GM12865 (cell line): ENCODE results near the gene PRICKLE2.

Experiments used
- DNase-seq: peaks from one replicate; pipeline ENCODE4 v3.0.0; 2010; ENCODE audit warnings: low read depth
- H3K4me3 ChIP-seq: 2 replicates; pipeline ENCODE4 v1.5.1; 2011; ENCODE audit warnings: mild to moderate bottlenecking, low read depth, low read length, control low read depth
- TF ChIP-seq, protein P1 (sequence below): IDR thresholded peaks from 2 replicates; pipeline ENCODE4 v1.5.1; 2011; ENCODE audit warnings: low read length, control low read depth, low read depth, inconsistent platforms; ENCODE audit not compliant: insufficient read depth; ENCODE audit errors: missing control alignments

PRICKLE2 gene

GRCh38 chr3:64111872-64112271 lies 113.4 kb downstream of the PRICKLE2 start:
- no peak overlapping the region for H3K4me3 ChIP-seq
- TF ChIP-seq, protein P1, sequence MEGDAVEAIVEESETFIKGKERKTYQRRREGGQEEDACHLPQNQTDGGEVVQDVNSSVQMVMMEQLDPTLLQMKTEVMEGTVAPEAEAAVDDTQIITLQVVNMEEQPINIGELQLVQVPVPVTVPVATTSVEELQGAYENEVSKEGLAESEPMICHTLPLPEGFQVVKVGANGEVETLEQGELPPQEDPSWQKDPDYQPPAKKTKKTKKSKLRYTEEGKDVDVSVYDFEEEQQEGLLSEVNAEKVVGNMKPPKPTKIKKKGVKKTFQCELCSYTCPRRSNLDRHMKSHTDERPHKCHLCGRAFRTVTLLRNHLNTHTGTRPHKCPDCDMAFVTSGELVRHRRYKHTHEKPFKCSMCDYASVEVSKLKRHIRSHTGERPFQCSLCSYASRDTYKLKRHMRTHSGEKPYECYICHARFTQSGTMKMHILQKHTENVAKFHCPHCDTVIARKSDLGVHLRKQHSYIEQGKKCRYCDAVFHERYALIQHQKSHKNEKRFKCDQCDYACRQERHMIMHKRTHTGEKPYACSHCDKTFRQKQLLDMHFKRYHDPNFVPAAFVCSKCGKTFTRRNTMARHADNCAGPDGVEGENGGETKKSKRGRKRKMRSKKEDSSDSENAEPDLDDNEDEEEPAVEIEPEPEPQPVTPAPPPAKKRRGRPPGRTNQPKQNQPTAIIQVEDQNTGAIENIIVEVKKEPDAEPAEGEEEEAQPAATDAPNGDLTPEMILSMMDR: no peak
- no peak for DNase-seq

DNA sequence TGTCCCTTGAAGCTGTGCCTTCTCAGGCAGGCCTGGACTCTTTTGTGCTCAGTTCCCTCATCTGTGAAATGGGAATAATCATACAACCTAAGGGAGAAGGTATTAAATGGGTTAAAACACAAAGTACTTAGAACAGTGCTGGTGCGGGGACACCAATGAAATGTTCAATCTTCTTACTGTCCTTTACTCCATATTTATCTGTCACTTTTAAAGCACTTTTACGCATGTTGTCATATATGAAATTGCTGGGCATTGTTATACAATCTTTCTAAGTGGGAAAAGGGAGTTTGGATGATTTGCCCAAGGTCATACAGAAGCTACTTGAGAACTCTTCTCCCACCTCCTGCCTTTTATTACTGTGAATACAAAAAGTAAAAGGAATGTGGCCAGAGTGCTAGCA lies 114.2 kb downstream of the PRICKLE2 start:
- TF ChIP-seq, protein P1: no peak
- DNase-seq: no peak
- no peak overlapping the region for H3K4me3 ChIP-seq

- no peak overlapping the region for H3K4me3 ChIP-seq
- DNase-seq: no peak
Measured at GRCh38 chr3:64110071-64110470, 115.2 kb downstream of the PRICKLE2 start.

GRCh38 chr3:64109438-64109837 lies 115.8 kb downstream of the PRICKLE2 start:
- TF ChIP-seq, protein P1: no peak
- no peak overlapping the region for H3K4me3 ChIP-seq
- no peak for DNase-seq

More at GRCh38 chr3:64110071-64110470, 115.2 kb downstream of the PRICKLE2 start:
- TF ChIP-seq, protein P1: no peak

DNA sequence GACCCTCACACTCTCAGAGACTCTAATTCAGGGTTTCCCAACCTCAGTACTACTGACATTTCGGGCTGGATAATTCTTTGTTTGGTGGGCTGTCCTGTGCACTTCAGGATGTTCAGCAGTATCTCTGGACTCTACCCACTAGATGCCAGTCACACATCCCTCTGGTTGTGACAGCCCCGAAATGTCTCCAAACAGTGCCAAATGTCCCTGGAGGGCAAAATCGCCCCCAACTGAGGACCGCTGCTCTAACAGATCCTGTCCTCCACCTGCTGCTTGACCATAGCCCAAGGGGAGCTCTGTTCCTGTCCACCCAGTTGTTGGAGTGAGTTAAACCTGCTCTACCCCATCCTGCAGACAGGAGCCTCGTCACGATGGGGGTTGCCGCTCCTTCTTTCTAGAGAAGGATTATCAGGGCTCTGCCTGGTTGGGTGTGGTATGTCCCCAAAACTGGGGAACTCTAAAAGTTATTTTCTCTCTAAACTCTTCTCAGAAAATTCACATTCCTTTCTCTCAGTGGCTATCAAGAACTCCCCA lies 116.4 kb downstream of the PRICKLE2 start:
- no peak for DNase-seq
- H3K4me3 ChIP-seq: no peak overlapping the region
- TF ChIP-seq, protein P1: no peak

GRCh38 chr3:64108231-64108630 lies 117.0 kb downstream of the PRICKLE2 start:
- TF ChIP-seq, protein P1: no peak
- no peak overlapping the region for H3K4me3 ChIP-seq
- no peak for DNase-seq

GRCh38 chr3:64107190-64107589 lies 118.1 kb downstream of the PRICKLE2 start:
- TF ChIP-seq, protein P1: no peak
- no peak overlapping the region for H3K4me3 ChIP-seq
- no peak for DNase-seq
